Right renal cortex interstitium (tissue), 3 donors: ENCODE results near the gene GGA2. TPM values are rescaled to one million over a fixed set of nuclear protein-coding genes. Genes with fewer than 3 reads are reported as not detected.
A peak's percentile ranks its signal among the peaks of the same experiment; 100 is the strongest.
"Not testable (repeated sequence)": the region's sequence is repeated elsewhere in the genome, so short reads cannot be mapped to it uniquely, and the experiment has no call there.

Experiments
- DNase-seq, 3 donors: peaks; one replicate each; pipeline ENCODE4 v3.0.0-alpha.2; 2013; ENCODE audit warnings: low read depth in 3 of 3, low spot score in 2 of 3
- polyA plus RNA-seq, 3 donors: library from polyadenylated mRNA; unstranded; fragments of 120-200 nt; gene quantifications; one replicate each; pipeline ENCODE4 v1.2.1, GENCODE V29; 2013; ENCODE audit not compliant: insufficient read length in 3 of 3

The GGA2 gene, protein sequence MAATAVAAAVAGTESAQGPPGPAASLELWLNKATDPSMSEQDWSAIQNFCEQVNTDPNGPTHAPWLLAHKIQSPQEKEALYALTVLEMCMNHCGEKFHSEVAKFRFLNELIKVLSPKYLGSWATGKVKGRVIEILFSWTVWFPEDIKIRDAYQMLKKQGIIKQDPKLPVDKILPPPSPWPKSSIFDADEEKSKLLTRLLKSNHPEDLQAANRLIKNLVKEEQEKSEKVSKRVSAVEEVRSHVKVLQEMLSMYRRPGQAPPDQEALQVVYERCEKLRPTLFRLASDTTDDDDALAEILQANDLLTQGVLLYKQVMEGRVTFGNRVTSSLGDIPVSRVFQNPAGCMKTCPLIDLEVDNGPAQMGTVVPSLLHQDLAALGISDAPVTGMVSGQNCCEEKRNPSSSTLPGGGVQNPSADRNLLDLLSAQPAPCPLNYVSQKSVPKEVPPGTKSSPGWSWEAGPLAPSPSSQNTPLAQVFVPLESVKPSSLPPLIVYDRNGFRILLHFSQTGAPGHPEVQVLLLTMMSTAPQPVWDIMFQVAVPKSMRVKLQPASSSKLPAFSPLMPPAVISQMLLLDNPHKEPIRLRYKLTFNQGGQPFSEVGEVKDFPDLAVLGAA
- polyA plus RNA-seq: 100 to 1,000 TPM; 135 to 150 (median 138) TPM

GRCh38 chr16:23510164-23510914, at the start of gene GGA2:
Gene GGA2, minus strand, starts transcription at chr16:23510494. Its CDS starts 83 bp downstream, at chr16:23510411.
- DNase-seq: peak in 2 of 3 donors; percentile 64 to 68

GRCh38 chr16:23557779-23558702, 47.7 kb upstream of the GGA2 start:
- DNase-seq: no peak

DNA sequence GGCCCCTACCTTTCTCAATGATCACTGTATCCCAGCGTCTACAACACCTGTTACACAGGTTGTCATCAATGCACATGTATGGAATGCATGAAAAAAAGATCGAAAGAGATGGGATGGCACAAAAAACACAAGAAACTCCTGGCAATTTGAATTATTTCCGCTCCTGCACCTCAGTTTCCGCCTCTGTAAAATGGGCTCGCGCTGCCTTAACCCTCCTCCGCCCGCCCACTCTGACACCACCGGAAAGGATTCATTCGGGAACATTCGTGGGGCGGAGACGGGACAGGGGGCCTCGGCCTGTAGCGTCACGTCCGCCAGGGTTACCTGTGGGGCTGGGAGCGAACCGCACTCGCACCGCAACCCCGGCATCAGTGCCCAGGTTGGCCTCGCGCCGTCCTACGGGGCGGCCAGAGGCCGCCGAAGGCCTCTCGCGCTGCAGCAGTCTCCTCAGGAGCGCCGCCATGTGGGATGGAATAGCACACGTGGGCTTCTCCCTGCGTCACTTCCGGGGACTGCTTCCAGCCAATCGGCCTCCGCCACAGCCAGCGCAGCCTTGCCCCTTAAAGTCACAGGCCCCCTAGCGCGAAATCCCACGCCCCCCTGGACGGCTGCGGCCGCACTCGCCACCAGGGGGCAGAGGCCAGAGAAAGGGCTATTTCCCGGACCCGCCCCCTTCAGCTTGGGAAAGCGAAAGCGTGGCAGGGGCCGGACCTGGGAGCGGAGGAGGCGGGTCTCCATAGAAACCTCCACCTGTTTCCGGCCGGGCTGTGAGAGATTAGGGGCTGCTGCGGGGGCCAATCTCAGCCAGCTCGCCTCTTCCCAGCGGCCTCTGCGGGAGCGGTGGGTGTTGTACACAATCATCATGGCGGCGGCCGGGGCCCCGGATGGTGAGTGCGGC, 46.8 kb upstream of the GGA2 start, which contains the start of the genes EARS2 and UBFD1:
Gene EARS2, minus strand, starts transcription at position 470 of the 898 bp plus-strand sequence. Its CDS starts 7 bp downstream, at position 463.
Gene UBFD1, plus strand, starts transcription at position 847 of the 898 bp plus-strand sequence. Its CDS starts 16 bp downstream, at position 863.
- DNase-seq: peak; percentile 95 to 96 (median 96)

- no peak for DNase-seq
Measured at GRCh38 chr16:23554536-23554935, 44.2 kb upstream of the GGA2 start.

GRCh38 chr16:23552161-23552560, 41.9 kb upstream of the GGA2 start:
- no peak for DNase-seq

DNA sequence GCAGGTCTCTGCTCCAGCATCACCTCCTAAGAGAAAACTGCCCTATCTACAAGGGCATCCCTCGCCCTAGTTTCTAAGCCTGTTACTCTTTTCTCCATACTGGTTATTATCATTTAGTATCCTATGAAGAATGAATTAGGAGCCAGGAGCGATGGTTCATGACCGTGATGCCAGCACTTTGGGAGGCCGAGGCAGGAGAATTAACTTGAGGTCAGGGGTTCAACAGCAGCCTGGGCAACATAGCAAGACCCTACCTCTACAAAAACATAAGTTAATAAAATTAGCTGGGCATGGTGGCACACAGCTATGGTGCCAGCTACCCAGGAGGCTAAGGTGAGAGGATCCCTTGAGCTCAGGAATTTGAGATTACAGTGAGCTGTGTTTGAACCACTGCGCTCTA, 39.6 kb upstream of the GGA2 start:
- DNase-seq: no peak

- no peak for DNase-seq
Measured at GRCh38 chr16:23544436-23544835, 34.1 kb upstream of the GGA2 start.

DNA sequence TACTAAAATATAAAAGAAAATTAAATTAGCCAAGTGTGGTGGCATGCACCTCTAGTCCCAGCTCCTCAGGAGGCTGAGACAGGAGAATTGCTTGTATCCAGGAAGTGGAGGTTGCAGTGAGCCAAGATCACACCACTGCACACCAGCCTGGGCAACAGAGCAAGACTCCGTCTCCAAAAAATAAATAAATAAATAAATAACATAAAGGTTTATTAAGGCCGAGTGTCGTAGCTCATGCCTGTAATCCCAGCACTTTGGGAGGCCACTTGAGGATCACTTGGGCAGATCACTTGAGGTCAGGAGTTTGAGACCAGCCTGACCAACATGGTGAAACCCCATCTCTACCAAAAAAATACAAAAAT, 30.5 kb upstream of the GGA2 start:
- DNase-seq: not testable (repeated sequence)

DNA sequence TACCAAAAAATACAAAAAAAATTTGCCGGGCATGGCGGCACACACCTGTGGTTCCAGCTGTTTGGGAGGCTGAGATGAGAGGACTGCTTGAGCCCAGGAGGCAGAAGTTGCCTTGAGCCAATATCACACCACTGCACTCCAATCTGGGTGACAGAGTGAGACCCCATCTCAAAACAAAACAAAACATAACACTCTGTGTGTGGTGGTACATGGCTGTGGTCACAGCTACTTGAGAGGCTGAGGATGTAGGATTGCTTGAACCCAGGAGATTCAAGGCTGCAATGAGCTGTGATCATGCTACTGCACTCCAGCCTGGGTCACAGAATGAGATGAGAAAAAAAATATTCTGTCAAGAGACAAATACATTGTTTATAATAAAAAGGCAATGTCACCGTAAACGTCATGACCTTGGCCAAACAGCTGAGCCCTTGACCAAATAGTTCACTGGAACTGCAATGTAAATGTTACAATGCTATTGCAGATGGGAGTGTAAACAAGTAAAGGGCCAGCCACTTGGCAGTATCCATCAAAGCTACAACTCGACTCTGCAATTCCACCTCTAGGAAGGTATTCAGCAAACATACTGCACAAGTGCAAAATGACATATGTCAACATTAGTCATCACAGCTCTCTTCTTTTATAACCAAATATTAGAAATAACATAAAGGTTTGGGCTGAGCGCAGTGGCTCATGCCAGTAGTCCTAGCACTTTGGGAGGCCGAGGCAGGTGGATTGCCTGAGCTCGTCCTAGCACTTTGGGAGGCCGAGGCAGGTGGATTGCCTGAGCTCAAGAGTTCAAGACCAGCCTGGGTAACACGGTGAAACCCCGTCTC, 29.9 kb upstream of the GGA2 start:
- DNase-seq: no peak

DNA sequence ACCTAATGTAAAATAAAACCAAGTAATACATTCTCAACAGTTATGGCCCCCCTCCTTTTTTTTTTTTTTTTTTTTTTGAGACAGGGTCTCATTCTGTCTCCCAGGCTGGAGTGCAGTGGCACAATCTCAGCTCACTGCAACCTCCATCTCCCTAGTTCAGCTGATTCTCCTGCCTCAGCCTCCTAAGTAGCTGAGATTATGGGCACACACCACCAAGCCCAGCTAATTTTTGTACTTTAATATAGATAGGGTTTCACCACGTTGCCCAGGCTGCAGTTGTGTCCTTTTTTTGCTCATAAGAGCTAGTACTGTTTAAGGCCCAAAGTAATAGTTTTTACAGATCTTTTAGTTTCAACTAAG, 28.6 kb upstream of the GGA2 start:
- no peak for DNase-seq

GRCh38 chr16:23537390-23537789, 27.1 kb upstream of the GGA2 start:
- DNase-seq: no peak

DNA sequence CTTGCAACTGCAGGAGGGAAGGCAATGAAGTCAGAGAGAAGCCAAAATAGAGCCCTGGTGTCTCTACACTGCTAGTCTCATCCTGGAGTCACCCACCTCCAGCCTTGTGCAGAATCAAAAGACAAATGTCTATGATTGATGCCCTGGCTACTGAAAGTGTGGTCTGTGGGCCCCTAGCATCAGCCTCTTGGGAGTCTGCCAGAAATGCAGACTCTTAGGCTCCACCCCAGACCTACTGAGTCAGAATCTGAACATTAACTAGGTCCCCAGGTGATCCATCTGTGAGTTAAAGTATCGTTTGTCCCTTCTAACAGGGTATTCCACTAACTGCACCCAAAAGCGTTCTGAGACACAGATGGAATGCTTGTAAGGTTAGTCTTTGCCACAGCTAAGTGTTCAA, 25.6 kb upstream of the GGA2 start:
- DNase-seq: no peak

- DNase-seq: no peak
Measured at GRCh38 chr16:23534868-23535860, 24.9 kb upstream of the GGA2 start.

DNA sequence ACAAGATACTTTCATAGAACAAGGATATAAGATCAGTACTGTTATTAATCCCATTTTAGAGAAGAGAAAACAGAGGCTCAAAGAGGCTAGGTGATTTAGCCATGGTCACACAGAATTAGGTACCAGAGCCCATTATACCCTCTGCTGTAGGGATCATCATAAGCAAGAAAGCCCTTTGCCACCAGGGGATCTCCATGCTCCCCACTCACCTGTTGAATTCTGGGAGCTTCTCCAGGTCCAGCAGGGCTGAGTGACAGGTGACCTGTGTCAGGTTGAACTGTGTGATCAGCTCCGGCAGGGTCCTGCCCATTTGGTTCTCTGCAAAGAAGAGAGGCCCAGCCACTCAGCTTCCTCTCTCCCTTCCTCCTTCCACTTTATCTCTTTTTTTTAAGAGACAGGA, 22.2 kb upstream of the GGA2 start:
- no peak for DNase-seq

DNA sequence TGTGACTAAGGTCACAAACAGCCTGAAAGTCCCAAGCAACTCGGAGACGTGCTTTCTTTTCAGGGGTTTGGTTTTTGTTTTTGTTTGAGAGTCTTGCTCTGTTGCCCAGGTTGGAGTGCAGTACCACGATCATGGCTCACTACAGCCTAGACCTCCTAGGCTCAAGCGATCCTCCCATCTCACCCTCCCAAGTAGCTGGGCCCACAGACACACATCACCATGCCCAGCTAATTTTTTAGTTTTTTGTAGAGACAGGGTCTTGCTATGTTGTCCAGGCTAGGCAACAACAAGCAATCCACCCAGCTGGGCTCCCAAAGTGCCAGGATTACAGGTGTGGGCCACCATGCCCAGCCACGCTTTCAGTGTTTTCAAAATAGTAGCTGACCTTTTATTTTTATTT, 19.8 kb upstream of the GGA2 start:
- DNase-seq: no peak

GRCh38 chr16:23528644-23529310, 18.5 kb upstream of the GGA2 start:
- DNase-seq: no peak
